Non-pigmented ciliary epithelial cell (primary cell): Measurements from ENCODE around the gene FTH1.
"Not testable (repeated sequence)": the region's sequence is repeated elsewhere in the genome, so short reads cannot be mapped to it uniquely, and the experiment has no call there.

ENCODE experiments used
- DNase-seq: peaks from one replicate; pipeline ENCODE4 v3.0.0-alpha.2; 2010; ENCODE audit warnings: low read depth

FTH1 gene

GRCh38 chr11:61978703-61979661 is 11.5 kb upstream of the FTH1 start:
- no peak for DNase-seq

GRCh38 chr11:61976813-61977475 is 9.5 kb upstream of the FTH1 start:
- DNase-seq: no peak

GRCh38 chr11:61976420-61976800 is 9.0 kb upstream of the FTH1 start:
- no peak for DNase-seq

GRCh38 chr11:61975638-61976419 is 8.4 kb upstream of the FTH1 start:
- DNase-seq: no peak

GRCh38 chr11:61974766-61975631 is 7.6 kb upstream of the FTH1 start:
- DNase-seq: no peak

- DNase-seq: no peak
Observed at GRCh38 chr11:61973476-61974162, 6.2 kb upstream of the FTH1 start.

GRCh38 chr11:61972672-61973475 is 5.4 kb upstream of the FTH1 start:
- peak; percentile 65 for DNase-seq

GRCh38 chr11:61972112-61972671 is 4.8 kb upstream of the FTH1 start:
- no peak for DNase-seq

GRCh38 chr11:61971248-61972111 is 4.0 kb upstream of the FTH1 start:
- peak; percentile 97 for DNase-seq

- no peak for DNase-seq
Observed at GRCh38 chr11:61969838-61970662, 2.6 kb upstream of the FTH1 start.

GRCh38 chr11:61969391-61969758 is 1.9 kb upstream of the FTH1 start:
- no peak for DNase-seq

- no peak for DNase-seq
Observed at GRCh38 chr11:61968758-61969390, 1.4 kb upstream of the FTH1 start.

- no peak for DNase-seq
Observed at GRCh38 chr11:61967924-61968757, 707 bp upstream of the FTH1 start.

- no peak for DNase-seq
Observed at GRCh38 chr11:61966734-61967115, 709 bp downstream of the FTH1 start.

GRCh38 chr11:61964666-61965271 is 2.7 kb downstream of the FTH1 start:
- DNase-seq: not testable (repeated sequence)

- no peak for DNase-seq
Observed at GRCh38 chr11:61964058-61964665, 3.3 kb downstream of the FTH1 start.
